Fibroblast of lung (primary cell): ENCODE results near the gene PACRG.

Experiments
- EZH2 ChIP-seq: IDR thresholded peaks from 2 replicates; pipeline ENCODE4 v1.5.1; 2012; ENCODE audit warnings: low read length, control low read depth, mild to moderate bottlenecking; ENCODE audit errors: missing control alignments
- TF ChIP-seq, protein P1 (sequence below), 2 donors: IDR thresholded peaks in 1 of 2; conservative IDR thresholded peaks in 1 of 2; 1 replicate in 1 of 2; 2 replicates in 1 of 2; pipeline ENCODE4 v1.5.1; 2011 to 2012; ENCODE audit warnings: low read length in 2 of 2, control low read depth in 1 of 2, inconsistent platforms in 1 of 2, low read depth in 1 of 2, mild to moderate bottlenecking in 1 of 2

GRCh38 chr6:163325390-163325784 lies 597.6 kb downstream of the PACRG start:
- no peak for TF ChIP-seq EZH2
- TF ChIP-seq, protein P1, sequence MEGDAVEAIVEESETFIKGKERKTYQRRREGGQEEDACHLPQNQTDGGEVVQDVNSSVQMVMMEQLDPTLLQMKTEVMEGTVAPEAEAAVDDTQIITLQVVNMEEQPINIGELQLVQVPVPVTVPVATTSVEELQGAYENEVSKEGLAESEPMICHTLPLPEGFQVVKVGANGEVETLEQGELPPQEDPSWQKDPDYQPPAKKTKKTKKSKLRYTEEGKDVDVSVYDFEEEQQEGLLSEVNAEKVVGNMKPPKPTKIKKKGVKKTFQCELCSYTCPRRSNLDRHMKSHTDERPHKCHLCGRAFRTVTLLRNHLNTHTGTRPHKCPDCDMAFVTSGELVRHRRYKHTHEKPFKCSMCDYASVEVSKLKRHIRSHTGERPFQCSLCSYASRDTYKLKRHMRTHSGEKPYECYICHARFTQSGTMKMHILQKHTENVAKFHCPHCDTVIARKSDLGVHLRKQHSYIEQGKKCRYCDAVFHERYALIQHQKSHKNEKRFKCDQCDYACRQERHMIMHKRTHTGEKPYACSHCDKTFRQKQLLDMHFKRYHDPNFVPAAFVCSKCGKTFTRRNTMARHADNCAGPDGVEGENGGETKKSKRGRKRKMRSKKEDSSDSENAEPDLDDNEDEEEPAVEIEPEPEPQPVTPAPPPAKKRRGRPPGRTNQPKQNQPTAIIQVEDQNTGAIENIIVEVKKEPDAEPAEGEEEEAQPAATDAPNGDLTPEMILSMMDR (conservative IDR thresholded peaks at IDR 0.05 in 1 of 2, IDR thresholded peaks at IDR 0.05 in 1 of 2; ENCODE audit: low read depth in 1 of 2, low read length in 2 of 2), result no peak
